HG02642 (cell line): Measurements from ENCODE around the gene MTMR6.
A peak's percentile ranks its signal among the peaks of the same experiment; 100 is the strongest.

ENCODE experiments used
- ATAC-seq: cut with Tn5 transposase; IDR thresholded peaks from one replicate; pipeline ENCODE4 v1.9.1; 2021; ENCODE audit warnings: mild to moderate bottlenecking; ENCODE audit not compliant: unreplicated experiment, poor library complexity

The MTMR6 gene

DNA sequence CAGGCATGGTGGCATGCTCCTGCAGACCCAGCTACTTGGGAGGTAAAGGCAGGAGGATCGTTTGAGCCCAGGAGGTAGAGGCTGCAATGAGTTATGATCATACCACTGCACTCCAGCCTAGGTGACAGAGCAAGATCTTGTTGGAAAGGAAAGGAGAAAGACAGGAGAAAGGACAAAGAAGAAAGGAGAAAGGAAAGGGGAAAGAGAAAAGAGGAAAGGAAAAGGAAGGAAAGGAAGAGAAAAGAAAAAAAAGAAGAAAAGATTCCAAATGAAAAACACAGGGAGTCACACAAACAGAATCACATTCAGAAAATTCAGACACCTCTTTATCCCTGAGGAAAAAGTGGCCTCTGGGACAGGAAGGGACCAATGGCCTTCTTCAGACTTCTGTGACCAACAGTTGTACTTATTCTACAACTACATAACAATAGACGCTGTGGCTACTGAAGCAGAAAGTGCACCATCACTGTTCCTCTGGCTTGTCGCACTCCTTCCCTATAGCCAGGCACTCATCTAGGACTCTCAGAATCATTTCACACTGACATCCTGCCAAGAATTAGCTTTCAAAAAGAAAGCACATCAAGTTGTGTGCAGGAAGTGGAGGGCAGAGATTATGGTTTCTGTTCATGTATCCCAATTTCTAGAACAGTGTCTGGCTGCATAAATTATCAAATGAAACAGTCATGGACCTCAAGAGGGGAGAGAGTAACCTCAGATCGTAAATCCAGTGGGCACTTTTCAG, 5.9 kb downstream of the MTMR6 start:
- peak; percentile 81 for ATAC-seq

GRCh38 chr13:25280396-25280795, 6.9 kb downstream of the MTMR6 start:
- ATAC-seq, result no peak

GRCh38 chr13:25276748-25277147, 10.5 kb downstream of the MTMR6 start:
- ATAC-seq, result no peak

- no peak for ATAC-seq
Measured at GRCh38 chr13:25268561-25268960, 18.7 kb downstream of the MTMR6 start.

DNA sequence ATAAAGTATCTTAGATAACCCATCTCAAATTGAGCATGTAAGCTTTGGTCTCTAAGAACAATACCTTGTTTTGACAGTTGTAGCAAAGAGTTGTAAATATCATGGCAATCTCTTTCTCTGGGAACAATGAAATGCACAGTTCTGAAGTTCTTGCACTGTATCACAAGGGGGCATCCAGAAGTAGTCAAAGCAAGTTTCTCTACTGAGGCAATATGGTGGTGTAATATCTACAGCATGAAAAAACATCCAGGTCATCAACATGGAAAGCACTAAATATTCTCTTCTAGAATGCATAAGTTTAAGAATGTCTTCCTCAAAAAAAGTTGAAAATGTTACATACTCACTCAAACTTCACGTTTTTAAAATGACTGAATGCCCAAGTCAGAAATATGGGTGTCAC, 19.6 kb downstream of the MTMR6 start:
- ATAC-seq, result no peak

DNA sequence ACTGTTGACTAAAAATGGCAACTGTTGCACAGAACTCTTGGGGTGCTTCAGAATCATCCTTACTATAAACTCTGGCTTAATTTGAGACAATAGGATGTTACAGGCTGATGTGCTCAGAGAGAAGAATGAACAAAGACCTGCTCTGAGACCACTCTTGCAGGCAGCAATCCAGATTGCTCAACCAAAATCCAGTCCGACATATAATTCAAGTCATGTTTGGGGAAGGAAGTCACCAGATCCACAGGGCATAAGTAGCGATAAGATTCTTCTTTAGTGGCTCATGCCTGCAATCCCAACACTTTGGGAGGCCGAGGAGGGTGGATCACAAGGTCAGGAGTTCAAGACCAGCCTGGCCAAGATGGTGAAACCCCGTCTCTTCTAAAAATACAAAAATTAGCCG, 20.6 kb downstream of the MTMR6 start:
- no peak for ATAC-seq

GRCh38 chr13:25262261-25262660, 25.0 kb downstream of the MTMR6 start:
- no peak for ATAC-seq

- ATAC-seq, result no peak
Measured at GRCh38 chr13:25253702-25254101, 33.6 kb downstream of the MTMR6 start.

- ATAC-seq, result no peak
Measured at GRCh38 chr13:25252752-25253151, 34.5 kb downstream of the MTMR6 start.

GRCh38 chr13:25252225-25252624, 35.1 kb downstream of the MTMR6 start:
- ATAC-seq, result no peak

GRCh38 chr13:25249001-25249543, 38.2 kb downstream of the MTMR6 start:
- no peak for ATAC-seq

- ATAC-seq, result no peak
Measured at GRCh38 chr13:25248071-25248470, 39.2 kb downstream of the MTMR6 start.

DNA sequence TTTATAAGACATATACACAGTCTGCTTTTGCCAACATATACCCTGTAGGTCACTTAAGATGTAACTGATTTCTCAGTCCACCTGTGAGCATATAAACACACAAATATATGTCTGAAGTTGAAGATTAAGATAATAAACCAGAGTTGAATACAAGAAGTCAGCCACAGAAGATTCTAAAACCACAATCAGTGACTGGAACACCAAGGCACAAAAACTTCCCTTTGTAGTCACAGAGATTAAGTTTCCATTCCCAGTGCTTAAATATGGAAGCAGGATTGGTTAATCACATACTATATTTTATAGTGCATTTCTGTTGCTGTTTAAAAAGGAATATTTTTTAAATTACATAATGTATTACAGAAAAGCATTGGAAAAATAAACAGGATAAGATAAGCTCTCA, 39.9 kb downstream of the MTMR6 start:
- no peak for ATAC-seq

DNA sequence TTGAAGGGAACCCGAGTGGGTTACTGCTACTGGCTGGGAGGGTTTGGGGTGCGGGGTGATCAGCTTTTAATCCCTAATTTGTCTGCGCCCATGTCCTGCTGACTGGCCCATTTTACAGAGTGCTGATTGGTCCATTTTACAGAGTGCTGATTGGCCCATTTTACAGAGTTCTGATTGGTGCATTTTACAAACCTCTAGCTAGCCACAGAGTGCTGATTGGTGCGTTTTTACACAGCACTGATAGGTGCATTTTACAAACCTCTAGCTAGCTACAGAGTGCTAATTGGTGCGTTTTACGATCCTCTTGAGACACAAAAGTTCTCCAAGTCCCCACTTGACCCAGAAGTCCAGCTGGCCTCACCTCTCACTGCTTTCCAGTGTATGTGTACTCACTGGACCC, 43.2 kb downstream of the MTMR6 start:
- no peak for ATAC-seq

GRCh38 chr13:25242956-25243355, 44.3 kb downstream of the MTMR6 start:
- no peak for ATAC-seq

DNA sequence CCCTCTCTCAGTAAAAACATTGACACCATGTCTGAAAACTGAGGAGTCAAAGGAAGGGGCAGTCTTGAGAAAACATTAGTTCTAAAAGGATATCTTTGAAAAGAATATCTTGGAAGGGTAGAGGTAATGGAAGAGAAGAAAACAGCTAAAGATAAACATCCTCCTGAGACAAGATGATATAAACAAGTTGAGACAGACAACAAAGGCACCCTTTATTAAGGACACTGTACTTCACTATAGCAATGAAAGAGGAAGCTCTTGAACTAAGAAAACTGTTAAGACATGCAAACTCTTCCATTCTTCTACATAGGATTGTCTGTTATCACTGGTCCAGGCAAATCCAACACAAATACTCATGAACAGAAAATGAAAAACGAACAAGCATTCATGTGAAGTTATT, 46.3 kb downstream of the MTMR6 start:
- no peak for ATAC-seq

DNA sequence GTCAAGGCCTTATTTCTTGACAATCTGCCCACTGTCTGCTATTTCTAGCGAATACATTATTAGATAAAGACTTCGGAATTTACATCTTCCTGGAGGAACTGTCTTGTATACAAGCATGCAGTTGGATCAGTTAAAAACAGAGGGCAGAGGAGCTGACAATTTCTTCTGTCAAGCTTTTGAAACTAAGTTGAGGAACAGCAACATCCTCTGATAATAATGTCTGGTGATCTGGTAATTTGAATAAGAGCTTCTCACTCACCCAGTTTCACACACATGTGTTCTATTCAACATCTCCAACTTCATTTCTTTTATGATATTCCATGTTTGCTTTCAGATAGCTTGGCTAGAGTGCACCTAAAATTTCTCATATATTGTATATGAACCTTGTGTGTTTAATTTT, 50.2 kb downstream of the MTMR6 start:
- ATAC-seq, result no peak

DNA sequence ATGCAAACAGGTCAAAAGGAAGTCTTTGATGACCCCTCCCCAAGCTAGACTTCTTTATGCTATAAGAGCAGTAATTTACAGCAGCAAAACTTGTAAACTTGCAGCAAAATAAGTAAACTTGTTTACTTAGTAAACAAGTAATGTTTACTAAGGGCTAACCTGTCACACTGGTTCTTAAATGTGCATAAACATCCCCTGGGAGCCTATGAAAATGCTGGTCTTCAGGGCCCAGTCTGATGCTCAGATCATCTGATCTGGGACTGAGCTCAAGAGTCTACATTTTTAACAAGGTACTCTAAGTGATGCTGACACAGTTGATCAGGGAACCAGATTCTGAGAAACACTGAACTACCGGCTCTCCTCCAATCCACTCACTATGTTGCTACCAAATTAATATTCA, 53.4 kb downstream of the MTMR6 start:
- ATAC-seq, result no peak

GRCh38 chr13:25232937-25233515, 54.3 kb downstream of the MTMR6 start:
- ATAC-seq, result no peak

DNA sequence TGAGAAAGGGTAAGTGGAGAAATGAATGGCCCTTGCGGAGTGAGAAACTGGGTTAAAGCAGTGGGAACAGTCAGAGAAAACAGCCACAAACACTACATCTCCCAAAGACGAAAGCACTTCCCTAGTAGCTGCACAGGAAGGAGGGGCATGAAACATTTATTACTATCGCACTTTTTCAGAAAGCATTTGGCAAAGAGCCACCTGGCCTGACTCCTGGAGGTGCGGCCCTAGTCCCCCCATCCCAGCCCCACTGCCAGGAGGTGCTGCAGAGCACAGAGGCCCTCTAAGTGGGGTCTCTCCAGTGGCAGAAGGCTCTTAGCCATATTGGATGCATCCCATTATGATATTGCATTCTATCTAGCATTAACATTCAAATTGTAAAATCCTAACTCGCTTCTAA, 55.8 kb downstream of the MTMR6 start:
- ATAC-seq, result no peak

DNA sequence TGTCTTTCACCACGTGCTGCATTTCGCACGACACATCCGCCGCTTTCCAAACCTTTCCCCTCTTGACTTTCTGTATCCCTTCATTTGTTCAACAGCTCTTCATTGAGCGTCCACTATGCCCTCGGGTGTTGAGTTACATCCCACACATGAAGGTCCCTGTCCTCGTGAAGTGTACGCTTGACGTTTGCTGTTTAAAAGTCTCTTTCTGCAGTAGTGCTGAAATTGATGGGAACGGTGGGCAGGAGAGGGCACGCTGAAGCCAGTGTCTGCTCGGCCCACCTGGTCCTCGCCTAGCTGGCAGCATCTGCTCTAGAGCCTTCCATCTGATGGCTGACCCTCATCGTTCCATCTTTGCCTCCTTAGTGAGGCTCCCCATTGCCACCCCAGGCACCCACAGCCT, 59.6 kb downstream of the MTMR6 start:
- ATAC-seq, result no peak

GRCh38 chr13:25225970-25226369, 61.3 kb downstream of the MTMR6 start:
- no peak for ATAC-seq
